Measurements from ENCODE around the gene SGCA.

The SGCA gene

DNA sequence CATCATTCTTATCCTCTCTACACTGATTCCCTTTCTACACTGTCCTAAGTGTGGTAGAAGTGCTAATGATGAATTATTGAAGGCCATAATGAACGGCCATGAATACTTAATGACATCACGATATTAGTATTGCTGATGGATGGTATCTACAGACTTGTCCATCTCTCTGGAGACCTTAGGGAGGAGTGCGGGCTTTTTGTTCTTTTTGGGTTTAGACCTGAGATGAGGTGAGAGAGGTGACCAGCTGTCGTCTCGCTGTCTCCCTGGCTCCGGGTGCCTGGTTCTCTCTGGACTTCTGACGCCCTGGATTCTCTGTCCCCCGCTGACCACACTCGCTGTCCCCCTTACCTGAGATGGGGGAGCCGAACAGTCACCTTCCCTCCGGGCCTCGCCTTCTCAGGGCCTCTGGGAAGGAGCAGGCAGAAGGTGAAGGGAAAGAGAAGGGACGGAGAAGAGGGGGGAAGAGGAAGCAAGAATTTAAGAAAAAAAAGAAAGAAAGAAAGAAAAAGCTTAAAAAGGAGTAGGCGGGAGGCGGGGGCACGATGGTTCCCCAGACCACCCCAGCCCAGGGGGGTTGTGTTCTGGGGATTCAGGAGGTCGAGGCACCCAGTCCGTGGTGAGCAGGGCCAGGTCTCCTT is 17.1 kb downstream of the SGCA start:
- no peak for DNase-seq (ENCODE audit: low spot score)

DNA sequence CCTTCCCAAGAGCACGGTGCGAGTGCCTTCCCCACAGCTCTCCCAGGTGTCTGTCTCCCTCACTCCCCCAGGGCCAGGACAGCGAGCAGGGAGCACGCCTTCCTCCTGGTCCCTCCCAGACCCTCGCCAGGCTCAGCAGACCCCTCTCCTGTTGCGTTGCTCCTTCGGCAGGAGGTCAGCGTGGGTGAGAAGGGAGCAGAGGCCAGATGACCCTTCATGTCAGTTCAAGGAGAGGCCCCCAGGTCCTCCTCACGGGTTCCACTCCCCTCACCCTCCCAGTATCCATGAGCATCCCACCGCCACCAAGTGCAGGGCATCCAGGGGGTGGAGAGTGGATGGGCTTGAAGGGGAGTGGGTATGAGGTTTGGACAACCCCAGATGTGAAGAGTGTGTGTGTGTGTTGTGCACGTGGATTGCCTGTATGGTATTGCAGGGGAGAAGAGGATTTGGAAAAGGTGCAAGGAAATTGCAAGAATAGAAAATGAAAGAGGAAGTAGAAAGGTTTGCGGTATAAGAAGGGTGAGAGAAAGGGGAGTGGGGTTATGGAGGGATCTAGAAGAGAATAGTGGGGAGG is 17.7 kb downstream of the SGCA start:
- DNase-seq (ENCODE audit: low spot score): no peak

DNA sequence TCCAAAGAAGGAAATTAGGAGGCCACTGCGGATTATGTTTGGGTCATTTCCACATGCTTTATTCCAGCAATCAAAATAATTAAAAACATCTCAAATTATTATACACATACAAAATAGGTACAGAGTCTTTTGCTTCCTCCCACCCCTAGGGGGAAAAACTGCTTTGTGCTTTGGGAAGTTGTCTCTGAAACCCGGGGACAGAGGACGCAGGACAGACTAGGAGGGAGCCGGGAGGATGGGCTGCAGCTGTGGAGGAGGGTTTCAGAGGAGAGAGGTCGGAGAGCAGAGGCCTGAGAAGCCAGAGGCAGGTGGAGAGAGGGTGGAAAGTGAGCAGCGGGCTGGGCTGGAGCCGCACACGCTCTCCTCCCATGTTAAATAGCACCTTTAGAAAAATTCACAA is 18.3 kb downstream of the SGCA start:
- DNase-seq (ENCODE audit: low spot score): no peak

DNA sequence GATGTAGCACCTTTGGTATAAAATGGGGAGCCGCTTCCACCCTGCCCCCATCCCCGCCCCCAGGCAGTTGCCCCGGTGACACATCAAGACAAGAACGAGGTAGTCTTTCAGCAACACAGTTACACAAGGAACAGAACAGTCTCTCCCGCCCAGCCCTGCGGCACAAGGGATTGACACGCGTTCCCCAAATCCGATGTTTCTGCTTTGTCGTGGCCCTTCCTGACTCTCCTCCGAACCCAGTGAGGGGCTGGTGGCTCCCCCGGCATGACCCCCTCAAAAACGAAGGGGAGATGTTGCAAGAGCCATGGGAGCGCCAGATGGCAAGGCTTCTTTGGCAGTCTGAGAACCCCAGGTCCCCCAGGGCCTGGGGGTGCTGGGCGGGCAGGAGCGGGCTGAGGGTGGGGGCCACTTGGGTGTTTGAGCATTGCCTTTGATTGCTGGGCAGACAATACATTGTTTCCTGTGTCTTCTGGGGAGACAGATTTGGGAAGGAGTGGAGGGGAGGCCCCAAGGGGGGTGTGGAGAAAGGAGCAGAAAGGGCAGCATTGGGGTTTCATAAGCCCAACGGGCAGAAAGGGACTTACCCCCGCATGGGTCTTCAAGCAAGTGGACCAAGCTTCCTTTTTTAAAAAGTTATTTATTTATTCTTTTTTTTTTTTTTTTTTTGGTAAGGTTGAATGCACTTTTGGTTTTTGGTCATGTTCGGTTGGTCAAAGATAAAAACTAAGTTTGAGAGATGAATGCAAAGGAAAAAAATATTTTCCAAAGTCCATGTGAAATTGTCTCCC is 19.0 kb downstream of the SGCA start:
- DNase-seq (ENCODE audit: low spot score): no peak

DNA sequence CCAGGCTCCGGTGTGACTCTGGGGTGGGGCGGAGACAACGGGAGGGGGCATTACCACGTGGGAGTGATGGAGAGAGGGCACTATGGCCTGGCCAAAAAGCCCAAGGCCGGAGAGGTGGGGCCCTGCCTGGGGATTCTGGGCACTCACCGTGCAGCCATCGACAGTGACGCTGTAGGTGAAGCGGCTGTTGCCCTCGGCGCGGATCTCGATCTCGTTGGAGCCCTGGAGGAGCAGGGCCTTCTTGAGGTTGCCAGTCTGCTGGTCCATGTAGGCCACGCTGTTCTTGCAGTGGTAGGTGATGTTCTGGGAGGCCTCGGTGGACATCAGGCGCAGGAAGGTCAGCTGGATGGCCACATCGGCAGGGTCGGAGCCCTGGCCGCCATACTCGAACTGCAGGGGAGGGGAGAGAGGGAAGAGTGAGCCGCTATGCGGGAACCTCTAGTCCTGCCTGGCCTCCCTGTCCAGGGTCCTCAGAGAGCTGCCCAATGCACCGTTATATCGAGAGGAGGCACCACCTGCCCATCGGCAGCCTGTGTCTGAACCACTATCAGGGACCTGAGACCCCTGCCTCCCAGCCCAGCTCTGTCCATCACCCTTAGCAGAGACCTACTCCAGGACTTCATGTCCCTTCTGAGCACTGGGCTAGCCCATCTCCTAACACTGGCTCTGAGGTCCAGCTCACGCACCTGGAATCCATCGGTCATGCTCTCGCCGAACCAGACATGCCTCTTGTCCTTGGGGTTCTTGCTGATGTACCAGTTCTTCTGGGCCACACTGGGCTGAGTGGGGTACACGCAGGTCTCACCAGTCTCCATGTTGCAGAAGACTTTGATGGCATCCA is 20.0 kb downstream of the SGCA start:
- no peak for DNase-seq (ENCODE audit: low spot score)

DNA sequence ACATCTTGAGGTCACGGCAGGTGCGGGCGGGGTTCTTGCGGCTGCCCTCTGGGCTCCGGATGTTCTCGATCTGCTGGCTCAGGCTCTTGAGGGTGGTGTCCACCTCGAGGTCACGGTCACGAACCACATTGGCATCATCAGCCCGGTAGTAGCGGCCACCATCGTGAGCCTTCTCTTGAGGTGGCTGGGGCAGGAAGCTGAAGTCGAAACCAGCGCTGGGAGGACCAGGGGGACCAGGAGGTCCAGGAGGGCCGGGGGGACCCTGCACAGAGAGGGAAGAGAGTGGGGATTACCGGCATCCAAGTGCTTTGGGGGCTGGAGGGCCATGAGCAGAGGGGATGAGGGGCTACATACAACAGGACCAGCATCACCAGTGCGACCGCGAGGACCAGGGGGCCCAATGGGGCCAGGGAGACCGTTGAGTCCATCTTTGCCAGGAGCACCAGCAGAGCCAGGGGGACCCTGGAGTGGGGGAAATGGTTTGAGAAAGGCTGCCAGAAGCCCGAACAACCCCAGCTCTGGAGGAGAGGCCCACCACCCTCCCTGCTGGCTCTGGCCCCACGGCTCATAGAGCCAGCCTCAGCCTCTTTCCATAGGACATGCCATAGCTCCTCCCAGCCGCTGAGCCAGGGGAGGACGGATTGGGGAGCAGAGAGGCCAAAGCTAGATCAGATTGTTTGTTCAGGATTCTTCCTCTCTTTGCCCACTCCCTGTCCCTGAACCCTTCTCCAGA is 21.0 kb downstream of the SGCA start:
- peak; percentile 68 for DNase-seq (ENCODE audit: low spot score)

DNA sequence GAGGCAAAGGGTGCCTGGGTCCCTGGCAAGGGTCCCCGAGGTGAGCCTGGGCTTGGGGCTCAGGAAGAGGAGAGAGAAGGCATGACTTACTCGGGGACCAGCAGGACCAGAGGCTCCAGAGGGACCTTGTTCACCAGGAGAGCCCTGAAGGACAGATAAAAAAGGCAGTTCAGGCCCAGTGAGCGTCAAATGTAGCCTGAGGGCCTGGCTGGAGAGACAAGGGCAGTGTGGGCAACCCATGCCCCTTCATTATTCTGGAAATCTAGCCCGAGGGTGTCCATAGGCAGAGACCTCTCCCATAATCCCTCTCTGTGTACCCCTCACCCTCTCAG is 21.6 kb downstream of the SGCA start:
- DNase-seq (ENCODE audit: low spot score): no peak

DNA sequence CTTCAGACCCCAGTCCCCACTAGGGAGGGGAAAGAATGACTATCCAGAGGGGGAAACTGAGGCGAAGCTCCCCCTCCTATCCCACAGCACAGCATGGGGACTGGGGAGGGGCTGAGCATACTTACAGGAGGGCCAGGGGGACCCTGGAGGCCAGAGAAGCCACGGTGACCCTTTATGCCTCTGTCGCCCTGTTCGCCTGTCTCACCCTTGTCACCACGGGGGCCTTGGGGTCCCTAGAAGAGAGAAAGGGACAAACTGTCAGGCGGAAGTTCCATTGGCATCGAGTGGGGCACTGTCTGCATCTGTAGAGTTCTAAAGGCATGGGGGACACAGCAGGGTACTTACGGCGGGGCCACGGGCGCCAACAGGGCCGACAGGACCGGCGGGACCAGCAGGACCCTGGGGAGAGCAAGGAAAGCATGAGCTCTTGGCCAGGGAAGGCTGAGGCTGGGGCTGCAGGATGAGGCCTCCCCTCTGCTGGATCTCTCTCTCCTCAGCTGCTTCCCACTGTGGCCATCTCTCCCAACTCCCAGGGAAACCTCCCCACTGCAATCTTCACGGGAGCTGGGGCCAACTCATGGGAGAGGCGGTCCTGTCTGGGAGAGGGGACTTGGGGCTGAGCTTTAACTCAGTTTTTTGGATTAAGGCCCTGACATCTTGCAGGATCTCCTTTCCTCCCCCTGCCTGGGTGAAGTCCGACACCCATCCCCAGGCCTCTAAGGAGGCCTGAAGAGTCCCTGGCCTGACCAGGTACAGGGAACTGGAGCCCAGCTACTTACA is 22.1 kb downstream of the SGCA start:
- DNase-seq (ENCODE audit: low spot score): no peak

DNA sequence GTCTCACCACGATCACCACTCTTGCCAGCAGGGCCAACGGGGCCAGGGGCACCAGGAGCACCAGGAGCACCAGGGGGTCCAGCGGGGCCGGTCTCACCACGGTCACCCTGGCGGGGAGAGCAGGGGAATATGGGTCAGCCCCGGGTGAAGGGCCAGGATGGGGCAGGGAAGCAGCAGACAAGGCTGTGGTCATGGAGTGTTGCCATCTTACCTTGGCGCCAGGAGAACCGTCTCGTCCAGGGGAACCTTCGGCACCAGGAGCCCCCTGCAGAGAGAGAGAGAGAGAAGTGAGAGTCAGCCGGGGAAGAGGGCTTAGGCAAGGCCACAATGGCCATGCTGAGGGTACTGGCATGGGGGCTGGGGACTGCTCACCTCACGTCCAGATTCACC is 22.7 kb downstream of the SGCA start:
- no peak for DNase-seq (ENCODE audit: low spot score)

DNA sequence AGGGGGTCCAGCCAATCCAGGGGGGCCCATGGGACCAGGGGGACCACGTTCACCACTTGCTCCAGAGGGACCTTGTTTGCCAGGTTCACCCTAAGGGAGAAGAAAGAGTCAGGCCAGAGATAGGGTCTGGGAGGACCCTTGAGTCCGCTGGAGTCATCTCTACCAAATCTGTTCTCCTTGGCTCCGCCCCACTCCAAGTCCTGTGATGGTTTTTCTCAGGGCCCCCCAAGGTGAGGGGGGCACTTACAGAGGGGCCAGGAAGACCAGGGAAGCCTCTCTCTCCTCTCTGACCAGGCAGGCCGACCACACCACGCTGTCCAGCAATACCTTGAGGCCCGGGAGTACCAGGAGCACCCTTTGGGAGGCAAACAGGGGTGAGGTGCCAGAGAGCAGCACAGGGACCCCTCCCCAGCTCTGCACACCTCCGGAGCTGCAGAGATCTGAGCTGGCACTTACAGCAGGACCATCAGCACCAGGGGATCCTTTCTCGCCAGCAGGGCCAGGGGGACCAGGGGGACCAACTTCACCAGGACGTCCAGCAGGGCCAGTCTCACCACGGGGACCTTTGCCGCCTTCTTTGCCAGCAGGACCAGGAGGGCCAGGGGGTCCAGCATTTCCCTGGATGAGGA is 23.2 kb downstream of the SGCA start:
- DNase-seq (ENCODE audit: low spot score): no peak

DNA sequence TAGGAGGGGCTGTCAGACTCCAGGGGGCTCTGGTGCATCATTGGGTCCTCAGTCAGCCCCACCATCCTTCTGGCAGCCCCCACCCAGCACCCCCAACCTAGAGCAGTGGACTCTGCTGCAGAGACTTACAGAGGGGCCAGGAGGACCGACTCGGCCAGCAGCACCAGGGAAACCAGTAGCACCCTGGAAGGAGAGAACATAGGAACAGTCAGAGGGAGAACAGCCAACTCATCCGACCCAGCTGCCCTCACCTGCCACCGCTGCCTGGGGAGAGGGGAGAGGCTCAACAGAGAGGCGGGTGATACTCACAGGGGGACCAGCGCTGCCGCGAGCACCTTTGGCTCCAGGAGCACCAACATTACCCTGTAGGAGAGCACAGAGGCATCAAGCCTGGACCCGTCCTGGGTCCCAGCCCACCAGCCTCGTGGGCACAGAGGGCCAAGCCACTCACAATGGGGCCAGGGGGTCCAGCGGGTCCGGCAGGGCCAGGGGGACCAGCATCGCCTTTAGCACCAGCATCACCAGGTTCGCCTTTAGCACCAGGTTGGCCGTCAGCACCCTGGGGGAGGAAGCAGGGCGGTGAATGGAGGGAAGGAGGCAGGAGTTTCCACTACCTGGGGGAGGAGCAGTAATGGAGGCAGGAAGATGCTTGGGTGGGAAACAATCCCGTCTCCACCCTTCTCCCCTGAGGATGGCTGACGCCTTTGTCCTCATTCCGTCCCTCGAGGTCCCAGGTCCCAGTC is 23.9 kb downstream of the SGCA start:
- DNase-seq (ENCODE audit: low spot score): no peak

DNA sequence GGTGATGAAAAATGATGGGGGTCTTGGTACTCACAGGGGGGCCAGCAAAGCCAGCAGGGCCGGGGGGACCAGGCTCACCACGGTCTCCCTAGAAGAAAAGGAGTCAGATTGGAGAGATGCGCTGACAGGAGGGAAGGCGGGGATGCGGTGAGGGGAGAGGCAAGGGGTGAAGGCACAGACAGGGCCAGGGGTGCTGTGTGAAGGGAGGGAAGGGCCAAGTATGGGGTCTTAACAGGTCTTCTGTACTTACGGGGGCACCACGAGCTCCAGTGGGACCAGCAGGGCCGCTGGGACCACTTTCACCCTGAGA is 24.4 kb downstream of the SGCA start:
- DNase-seq (ENCODE audit: low spot score): no peak

DNA sequence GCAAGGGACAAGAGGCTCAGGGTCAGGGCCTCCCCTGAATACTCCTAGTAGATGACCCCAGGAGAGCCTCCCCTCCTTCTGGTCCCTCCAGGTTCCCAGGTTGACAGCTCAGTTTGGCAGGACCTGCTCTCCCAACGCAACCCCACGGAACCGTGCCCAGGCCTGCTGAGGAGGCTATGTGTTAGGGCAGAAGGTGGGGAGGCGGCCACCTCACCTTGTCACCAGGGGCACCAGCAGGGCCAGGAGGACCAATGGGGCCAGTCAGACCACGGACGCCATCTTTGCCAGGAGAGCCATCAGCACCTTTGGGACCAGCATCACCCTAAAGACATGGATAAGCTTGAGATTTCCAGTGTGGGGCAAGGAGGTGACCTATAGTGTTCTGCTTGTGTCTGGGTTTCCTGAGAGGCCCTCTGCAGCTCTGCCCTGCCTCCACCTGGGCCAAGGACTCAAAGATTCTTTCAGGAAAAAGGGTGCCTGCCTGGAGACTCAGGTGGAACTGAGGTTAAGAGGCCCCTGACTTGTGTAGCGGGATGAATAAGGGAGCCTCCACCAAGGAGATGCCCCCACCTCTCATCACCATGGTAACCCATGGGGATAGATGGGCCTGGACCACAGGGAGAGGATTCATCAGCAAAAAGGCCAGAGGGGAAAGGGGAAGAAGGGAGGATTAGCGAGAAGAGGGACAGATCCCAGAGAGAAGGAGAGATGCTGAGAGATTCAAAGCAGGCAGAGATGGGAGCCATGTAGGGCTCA is 25.0 kb downstream of the SGCA start:
- no peak for DNase-seq (ENCODE audit: low spot score)

DNA sequence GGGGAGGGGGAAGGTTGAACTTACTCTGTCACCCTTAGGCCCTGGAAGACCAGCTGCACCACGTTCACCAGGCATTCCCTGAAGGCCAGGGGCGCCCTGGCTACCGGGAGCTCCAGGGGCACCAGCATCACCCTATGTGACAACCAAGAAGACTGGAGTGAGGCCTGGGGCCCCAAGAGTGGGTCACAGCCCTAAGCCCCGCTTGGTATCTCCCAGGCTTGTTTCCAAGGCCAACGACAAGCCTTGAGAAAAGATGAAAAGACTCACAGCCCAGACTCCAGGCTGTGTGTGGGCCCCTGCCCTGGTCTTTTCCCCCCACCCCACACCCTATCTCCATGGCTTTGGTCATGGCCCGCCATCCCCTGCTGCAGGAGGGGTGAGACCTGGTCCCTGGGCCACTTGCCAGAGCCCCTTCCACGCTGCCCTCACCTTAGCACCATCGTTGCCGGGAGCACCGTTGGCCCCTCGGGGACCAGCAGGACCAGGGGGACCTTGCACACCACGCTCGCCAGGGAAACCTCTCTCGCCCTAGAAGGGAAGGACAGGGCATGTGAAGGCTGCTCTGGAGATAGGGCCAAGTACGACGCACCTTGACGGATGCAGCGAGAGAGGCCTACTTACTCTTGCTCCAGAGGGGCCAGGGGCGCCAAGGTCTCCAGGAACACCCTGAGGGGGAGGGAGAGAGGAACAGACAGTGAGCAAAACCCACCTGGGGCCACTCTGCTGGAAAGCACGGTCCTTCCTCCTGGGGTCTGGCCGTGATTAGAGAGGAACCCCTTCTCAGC is 25.7 kb downstream of the SGCA start:
- DNase-seq (ENCODE audit: low spot score): no peak

DNA sequence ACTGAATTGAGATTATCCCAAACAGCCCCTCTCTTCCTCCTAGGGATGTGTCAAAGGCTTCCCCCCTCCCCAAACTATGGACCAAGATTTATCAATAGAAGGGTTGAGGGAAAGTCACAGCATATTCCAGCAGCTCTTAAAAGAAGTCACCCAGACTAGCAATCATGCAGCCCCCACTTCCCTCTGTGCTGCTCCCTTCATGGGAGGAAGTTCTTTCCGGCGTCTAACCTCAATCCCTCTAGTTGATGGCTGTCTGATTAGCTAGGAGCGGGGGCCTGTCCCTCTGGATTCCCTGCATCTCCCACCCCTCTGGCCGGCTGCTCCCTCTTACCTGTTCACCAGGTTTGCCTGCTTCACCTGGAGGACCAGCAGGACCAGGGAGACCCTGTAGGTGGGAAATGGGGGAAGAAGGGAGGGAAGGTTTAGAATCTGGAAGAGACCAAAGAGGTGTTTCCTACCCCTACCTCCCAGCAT is 26.4 kb downstream of the SGCA start:
- DNase-seq (ENCODE audit: low spot score): no peak

DNA sequence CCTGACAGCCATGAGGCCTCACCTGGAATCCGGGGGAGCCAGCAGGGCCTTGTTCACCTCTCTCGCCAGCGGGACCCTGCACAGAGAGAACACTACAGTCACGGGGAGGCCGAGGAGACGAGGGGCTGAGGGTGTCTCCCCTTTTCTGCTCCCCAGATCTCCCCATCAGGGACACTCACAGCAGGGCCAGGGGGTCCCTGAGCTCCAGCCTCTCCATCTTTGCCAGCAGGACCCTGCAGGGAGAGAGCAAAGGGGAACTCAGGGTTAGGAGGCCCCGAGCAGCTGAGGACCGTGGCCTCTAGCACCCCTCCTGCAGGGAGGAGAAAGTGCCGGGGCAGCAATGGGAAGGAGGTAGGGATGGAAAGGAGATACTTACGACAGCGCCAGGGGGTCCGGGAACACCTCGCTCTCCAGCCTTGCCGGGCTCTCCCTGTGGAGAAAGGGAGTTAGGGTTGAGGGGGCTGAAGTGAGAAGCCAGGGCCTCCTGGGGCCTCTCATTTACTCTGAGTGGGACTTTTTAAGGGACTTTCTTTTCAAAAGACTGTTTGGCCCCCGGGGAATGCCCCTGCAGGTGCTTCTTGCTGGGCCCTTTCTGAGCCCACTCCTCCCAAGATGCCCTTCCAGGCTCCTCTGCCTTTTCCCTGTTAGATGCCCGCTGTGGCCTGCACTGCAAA is 26.9 kb downstream of the SGCA start:
- no peak for DNase-seq (ENCODE audit: low spot score)

DNA sequence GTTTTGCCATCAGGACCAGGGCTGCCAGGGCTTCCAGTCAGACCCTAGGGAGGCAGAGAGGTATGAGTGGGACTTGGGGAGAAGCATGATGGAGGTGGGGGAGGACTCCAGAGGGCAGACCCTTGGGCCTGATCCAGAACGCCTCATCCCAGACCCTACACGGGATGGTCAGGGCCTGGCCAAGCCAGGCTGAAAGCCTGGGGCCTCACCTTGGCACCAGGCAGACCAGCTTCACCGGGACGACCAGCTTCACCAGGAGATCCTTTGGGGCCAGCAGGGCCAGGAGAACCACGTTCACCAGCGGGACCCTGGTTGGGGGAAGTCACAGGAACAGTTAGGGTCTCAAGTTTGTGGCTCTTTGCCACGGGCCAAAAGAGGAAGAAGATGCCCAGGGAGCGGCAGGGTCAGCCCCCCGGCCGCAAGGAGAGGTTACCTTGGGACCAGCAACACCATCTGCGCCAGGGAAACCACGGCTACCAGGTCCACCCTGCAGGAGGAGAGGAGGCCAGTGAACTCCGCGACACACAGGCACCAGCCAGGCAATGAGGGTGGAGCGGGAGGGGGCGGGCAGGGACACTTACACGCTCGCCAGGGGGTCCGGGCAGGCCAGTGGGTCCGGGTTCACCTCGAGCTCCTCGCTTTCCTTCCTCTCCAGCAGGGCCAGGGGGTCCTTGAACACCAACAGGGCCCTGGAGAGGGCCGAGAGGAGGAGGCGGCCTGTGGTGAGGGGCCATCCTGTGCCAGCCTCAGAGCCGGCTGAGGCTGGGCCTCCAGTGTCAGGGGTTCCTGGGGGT is 28.5 kb downstream of the SGCA start:
- DNase-seq (ENCODE audit: low spot score): no peak

All from GM03348 (cell line).